HG03439 (cell line): ENCODE data around the gene PLEKHB2.
"Not testable (repeated sequence)": the region's sequence is repeated elsewhere in the genome, so short reads cannot be mapped to it uniquely, and the experiment has no call there.

ENCODE experiments used
- ATAC-seq: cut with Tn5 transposase; IDR thresholded peaks from one replicate; pipeline ENCODE4 v1.9.1; 2021; ENCODE audit warnings: mild to moderate bottlenecking, moderate library complexity; ENCODE audit not compliant: unreplicated experiment

Gene PLEKHB2

GRCh38 chr2:131093696-131094462 is 11.3 kb upstream of the PLEKHB2 start:
- ATAC-seq = peak; percentile 73

GRCh38 chr2:131094463-131095281 is 10.5 kb upstream of the PLEKHB2 start:
- ATAC-seq = no peak

GRCh38 chr2:131103165-131103564 is 2.0 kb upstream of the PLEKHB2 start:
- ATAC-seq = no peak

GRCh38 chr2:131104487-131105155 is 515 bp upstream of the PLEKHB2 start:
- peak; percentile 70 for ATAC-seq

- peak; percentile 42 for ATAC-seq
Observed at GRCh38 chr2:131105950-131106801, 1.0 kb downstream of the PLEKHB2 start.

- ATAC-seq = no peak
Observed at GRCh38 chr2:131112529-131112928, 7.4 kb downstream of the PLEKHB2 start.

GRCh38 chr2:131113566-131114227 is 8.6 kb downstream of the PLEKHB2 start:
- ATAC-seq = no peak

GRCh38 chr2:131114950-131115349 is 9.8 kb downstream of the PLEKHB2 start:
- not testable (repeated sequence) for ATAC-seq

- no peak for ATAC-seq
Observed at GRCh38 chr2:131115752-131116151, 10.6 kb downstream of the PLEKHB2 start.

GRCh38 chr2:131120815-131121317 is 15.7 kb downstream of the PLEKHB2 start:
- no peak for ATAC-seq

GRCh38 chr2:131121464-131121863 is 16.3 kb downstream of the PLEKHB2 start:
- no peak for ATAC-seq

GRCh38 chr2:131122496-131122895 is 17.4 kb downstream of the PLEKHB2 start:
- no peak for ATAC-seq

GRCh38 chr2:131123192-131123591 is 18.1 kb downstream of the PLEKHB2 start:
- no peak for ATAC-seq

GRCh38 chr2:131125195-131125757 is 20.1 kb downstream of the PLEKHB2 start:
- ATAC-seq = no peak

GRCh38 chr2:131126436-131126835 is 21.3 kb downstream of the PLEKHB2 start:
- ATAC-seq = no peak

GRCh38 chr2:131127076-131127475 is 21.9 kb downstream of the PLEKHB2 start:
- no peak for ATAC-seq

GRCh38 chr2:131127981-131128380 is 22.8 kb downstream of the PLEKHB2 start:
- no peak for ATAC-seq

GRCh38 chr2:131130298-131130596 is 25.1 kb downstream of the PLEKHB2 start:
- ATAC-seq = no peak

GRCh38 chr2:131132729-131133128 is 27.6 kb downstream of the PLEKHB2 start:
- no peak for ATAC-seq

GRCh38 chr2:131140581-131140980 is 35.4 kb downstream of the PLEKHB2 start:
- ATAC-seq = no peak
